GM21619 (cell line): ENCODE measurements around the gene DIPK1C.

Source experiments
- ATAC-seq: cut with Tn5 transposase; IDR thresholded peaks from one replicate; pipeline ENCODE4 v1.9.1; 2021; ENCODE audit not compliant: unreplicated experiment

Gene DIPK1C

DNA sequence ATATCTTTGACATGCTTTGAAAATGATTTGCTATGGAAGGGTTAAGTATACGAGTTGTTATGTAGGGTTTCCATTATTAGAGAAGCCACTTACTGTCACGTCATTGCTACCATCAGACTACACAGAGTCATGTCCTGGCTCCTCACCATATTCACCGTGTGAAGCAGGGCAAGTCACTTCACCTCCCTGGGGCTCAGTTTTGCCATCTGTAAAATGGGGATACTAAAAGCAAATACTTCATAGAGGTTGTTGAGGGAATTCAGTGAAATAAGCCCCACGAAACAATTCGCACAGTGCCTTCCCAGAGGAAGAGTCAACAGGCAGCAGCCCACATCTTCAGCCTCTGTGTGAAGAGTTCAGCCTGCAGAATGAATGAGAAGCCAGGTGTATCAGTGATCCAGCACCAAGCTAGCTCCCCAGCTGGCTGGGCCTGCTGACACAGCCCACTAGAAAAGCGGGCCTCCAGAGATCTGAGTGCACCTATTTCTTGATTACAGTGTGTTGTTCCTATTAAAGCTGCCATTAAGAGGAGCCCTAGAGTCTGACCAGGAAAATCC is 3.4 kb downstream of the DIPK1C start:
- no peak for ATAC-seq

DNA sequence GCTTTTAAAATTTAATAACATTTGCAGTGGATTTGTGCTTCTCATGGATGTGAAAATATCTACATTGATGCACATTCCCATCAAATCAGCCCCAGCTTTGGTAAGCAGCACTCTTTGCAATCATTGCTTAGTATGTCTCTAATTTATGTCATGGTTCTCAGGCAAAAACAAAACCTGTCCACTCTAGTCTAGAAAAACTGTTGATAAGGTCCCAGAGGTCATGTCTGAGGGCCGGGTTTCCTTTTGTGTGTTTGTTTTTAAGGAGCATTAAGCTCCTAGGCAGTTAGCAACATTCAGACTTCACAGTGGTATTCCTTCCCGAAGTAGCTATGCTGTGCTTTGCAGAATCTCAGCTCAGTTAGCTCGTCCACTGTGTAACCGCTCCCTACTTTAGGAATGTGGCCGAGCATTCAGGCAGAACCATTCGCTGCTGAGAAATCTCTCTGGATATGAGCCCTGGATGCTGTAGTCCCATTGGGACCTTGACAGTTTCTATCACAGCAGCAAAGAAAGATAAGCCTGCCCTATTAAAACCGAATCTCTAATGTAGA is 4.0 kb downstream of the DIPK1C start:
- no peak for ATAC-seq

DNA sequence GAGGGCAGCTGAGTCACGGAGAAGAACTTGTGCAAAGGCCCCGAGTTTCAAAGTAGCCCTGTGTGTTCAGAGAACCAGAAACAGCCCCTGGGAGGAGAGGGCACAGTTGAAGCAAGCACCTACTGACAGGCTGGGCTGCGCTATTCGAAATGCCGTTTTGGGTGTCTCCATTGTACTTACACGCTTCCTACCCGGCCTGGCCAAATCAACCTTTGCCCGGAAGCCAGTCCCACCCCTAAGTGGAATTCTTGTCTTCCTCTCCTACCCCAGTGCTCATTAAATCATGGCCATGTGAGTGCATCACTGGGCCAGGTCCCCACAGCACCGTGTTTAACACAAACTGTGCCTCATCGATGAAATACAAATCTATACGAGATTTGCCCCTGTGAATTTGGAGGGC is 6.0 kb downstream of the DIPK1C start:
- no peak for ATAC-seq

DNA sequence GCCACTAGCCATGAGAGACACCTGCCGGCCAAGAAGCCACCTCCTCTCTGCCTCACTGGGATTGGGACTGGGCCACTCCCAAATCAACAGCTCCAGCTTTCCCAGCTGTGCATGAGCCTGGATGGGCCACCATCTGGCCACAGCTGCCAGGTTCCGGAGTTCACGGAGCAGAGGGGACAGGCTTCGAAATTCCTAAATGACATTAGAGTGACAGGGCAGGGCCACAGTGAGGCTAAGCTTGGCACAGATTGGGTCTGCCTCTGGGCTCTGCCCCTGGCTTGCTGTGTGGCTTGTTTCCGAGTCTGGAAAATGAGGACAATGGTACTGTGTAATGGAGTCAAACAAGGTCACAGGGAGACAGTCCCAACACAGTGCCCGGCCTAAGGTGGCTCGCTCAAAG is 6.5 kb downstream of the DIPK1C start:
- ATAC-seq, result no peak

DNA sequence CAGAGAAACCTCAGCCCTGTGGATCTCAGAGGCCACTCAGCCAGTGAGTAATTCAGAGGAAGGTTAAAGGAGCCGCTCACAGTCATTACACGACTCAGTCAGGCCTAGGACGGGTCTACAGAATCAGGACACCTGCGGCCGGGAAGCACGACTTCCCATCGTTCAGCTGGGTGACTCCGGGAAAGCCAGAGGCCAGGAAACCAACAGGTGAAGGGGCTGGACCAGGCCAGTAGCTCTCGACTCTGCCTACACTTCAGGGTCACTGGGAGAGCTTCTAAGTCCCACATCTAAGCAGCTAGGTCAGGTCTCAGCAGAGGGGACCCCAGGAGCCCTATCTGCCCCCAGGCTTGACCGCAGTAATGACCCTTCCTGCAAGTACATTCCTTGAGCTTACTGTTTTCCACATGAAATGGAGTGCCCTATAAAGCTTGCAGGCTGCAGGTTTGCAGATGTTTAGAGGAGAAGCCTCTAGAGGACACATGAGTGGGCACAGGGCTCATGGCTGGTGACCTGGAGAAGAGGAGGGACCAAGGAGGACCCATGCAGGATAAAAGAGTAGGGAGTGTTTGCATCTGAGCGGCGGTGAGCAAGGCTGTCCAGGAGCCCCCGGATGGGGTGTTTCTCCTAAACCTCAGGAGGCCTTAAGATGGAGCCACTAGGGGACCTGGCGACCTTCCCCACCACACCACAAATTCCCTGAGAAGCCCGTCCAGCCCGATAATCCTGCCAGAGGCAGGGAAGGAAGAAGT is 9.5 kb downstream of the DIPK1C start:
- no peak for ATAC-seq

DNA sequence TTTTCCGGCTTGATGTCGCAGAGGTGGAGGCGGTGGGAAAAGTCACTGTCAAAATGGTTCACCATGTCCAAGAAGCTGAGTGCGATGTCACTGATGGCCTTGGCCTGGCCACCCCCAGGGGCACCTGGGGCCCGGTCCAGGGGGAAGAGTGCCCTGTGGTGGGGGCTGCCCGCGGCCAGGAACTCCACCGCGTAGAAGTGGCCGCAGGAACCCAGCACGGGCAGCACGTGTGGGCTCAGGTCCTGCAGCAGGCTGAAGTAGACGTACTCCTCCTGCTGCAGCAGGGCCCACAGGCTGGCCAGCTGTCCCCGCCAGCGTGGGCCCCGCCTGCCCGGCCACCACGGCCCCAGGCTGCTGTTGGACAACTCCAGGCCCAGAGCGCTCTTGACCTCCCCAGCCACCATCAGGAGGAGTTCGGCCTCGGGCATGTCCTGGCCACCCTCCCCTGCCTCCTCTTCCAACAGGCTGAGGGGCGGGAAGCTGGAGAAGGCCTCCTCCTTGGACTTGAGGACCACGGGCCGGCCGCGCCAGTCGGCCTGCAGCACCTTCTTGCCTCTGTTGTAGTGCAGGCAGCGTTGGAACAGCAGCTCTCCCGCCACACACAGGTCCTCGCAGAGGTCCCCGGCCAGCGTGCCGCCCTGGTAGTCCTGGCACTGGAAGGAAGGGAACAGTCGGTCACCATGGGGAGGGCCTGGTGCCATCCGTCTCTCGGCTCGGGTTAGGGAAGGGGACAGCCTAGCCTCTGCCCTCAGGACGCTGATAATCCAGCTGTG is 10.3 kb downstream of the DIPK1C start:
- no peak for ATAC-seq

DNA sequence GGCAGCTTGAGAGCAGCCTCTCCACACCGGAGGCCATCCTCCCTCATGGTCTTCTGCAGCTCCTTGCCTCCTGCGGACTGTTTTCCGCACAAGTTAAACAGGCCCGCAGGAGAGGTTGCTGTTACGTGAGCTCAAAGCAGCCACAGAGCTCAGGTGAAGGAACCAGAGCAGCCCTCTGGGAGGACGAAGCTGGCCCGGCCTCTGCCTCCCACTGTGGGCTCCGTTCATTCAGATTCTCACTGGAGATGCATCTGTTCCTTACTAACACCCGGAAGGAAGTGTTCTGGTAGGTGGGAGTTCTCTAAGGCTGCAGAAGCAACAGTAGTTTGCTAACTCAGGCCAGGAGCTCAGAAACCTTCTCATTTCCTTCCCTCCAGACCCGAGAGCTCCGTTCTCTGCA is 10.9 kb downstream of the DIPK1C start:
- ATAC-seq, result no peak

DNA sequence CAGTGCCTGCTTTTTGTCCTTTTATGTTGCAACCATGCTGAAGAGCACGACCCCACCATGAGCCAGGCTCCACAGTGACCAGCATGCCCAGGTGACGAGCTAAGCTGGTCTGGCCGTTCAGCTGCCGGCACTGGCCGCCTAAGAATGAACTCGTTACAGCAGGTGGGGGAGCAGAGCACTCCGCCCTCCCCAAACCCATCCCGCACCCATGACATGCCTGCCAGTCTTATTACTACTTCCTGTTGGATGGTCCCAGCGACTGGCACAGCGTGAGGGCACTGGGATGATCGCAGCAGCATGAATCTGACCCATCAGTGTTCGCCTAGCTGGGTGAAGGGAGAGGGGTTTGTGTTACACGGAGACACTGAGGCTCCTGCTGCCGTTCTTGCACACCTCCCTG is 11.5 kb downstream of the DIPK1C start:
- no peak for ATAC-seq

DNA sequence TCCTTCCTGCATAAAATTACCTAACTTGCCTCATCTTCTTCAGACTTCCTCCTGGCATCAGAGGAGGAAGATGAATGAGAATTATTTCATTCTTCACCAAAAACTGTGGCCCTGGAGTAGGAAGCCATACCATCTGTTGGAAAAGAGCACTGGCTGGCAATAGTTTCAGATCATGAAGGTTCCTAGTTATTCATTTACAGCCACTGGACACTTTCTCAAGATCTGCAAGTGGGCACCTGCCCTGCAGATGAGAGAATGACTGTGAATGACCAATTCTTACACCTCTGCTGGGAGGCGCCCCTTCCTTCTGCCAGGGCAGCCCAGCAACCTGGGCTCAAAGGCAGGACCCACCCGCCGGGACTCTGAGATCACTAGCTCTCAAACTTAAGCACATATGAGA is 13.0 kb downstream of the DIPK1C start:
- ATAC-seq, result no peak

DNA sequence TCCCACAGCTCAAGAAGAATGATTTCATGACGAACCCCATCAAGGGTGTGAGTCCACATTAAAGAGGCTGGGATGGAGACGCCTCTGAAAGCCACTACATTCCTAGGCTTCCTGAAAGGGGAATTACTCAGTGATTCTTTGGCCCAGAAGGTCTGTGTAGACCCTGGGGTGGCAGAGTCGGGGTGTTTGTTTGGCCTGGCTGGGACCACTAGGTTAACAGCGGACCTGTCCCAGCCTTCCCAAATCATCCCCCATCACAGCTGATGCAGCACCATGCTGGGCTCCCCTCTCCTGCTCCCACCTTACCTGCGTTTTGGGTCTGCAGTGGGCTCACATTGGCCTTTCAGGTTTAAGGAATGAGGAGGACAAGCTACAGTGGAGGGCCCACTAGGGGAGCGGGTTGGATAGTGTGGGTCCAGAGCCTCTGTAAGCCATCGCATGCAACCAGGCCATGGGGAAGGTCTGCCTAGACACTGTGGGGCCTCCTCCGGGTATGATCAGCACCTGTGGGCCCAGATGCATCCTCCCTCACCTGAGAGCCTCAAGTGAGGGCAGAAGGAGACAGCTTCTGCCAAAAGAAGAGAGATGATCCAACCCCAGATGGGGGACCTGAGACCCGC is 16.2 kb downstream of the DIPK1C start:
- ATAC-seq, result no peak

DNA sequence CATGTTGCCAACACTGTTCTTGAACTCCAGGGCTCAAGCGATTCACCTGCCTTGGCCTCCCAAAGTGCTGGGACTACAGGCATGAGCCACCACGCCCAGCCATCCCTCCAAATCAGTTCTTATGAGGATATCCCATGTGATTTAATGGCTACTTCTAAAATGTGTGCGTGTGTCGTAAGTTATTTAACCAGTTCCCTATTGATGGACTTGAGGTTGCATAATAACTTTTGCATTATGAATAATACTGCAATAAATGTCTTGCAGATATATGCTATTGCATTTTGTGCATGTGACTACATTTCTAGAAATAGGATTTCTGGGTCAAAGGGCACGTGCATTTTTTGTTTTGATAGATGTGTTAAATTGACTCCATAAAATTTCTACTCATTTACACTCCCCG is 19.0 kb downstream of the DIPK1C start:
- ATAC-seq, result no peak

DNA sequence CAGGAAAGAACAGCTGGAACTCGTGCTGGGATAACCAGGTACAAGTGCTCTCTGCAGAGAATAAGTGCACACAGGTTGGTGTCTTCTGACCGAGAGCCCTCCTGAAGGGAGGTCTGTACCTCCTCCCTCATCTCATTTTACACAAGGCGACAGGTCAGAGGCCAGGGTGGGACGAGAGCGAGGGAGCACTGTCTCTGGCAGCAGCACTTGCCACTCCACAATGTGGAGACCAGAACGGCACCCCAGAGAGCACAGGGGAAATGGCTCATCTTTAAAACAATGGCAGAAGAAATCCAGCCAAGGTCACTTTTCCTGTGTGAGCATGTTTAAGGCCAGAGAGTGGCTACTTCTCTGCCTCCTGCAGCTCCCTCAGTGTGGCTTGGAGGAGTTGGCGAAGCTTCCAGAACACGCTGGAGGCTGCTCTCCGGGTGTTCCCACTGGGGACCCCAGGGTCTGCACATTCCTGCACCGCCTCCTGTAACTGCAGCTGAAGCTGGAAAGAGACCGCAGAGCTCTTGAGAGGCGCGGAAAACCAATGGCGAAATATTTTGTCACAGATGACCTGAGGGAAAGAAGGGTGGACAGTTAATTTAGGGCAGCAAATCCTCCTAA is 20.8 kb downstream of the DIPK1C start:
- no peak for ATAC-seq

DNA sequence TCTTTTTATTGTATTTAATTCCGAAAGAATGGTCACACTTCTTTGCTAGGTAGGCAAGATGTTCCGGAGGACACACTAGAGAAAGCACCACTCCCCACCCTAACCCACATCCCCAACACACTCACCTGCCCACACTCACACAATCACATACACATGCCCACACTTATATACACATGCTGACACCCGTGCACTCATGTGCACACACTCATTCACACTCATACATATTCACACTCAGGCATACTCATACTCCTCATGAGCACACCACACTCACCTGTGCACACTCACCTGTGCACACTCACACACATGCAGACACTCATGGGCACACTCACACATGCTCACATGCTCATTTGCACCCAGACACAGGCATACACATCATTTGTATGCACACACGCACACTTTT is 21.4 kb downstream of the DIPK1C start:
- ATAC-seq, result no peak

DNA sequence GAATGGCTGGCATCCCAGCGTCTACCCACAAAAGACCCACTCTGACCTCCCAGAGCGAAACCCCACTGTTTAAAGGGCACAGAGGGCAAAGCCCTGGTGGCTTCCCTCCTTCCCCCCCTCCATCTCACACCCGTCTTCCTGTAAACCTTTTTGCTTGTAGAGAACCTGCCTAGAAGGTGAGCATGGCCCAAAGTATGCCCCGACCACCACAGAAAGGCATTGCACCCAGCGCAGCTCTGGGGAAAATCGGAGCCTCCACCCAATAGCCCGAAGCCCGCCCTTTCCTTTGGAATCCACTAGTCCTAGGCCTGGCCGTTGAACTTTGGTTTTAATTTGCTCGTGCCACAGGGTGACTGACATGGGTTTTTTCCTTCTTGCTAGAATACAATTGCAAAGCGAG is 22.6 kb downstream of the DIPK1C start:
- ATAC-seq, result no peak

DNA sequence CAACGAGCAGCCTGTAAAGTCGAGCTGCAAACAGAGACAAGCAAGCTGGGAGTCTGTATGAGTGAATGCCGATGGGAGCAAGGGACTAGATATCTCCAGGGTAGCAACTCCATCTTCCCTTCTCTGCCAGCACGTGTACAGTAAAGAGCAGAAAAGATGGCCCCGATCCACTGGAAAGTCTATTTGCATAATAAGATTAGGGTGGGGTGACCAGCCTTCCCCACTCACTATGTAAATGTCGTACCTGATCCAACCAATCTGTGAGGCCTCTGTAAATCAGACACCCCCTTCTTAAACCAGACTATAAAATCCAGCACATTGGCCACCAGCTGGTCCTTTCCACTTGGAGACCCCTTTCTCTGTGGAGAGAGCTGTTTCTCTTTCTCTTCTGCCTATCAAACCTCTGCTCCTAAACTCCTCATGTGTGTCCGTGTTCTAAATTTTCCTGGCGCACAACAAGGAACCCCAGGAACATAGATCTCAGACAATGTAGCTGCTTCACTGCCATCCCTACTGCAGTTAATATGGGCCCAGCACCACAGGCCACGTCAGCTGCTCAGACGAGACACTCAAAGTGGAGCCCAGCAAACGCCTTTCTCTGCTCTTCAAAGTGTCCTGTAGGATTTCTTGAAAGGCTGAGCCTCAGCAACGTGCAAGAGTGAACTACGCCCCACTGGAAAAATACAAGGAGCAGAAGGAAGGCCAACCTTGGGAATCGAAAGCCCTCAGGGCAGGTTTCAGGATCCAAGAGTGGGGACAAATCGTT is 26.1 kb downstream of the DIPK1C start:
- no peak for ATAC-seq

DNA sequence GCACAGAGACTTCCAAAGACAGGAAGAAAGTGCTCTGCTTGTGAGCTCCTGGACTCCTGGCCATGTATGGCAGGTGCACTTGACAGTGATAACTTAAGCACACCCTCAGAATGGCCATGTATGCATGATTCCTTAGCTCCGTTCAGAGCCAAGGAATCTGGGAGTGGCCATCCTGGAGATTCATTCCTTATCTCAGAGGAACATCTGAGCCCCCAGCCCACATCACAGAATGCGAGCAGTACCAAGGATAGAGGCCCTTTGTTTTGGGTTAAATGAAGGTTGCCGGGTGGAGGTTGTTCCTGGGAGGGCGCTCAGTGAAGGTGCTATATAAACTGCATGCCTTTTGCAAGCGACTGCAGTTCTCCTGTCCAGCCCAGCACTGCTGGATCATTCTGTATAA is 26.9 kb downstream of the DIPK1C start:
- ATAC-seq, result no peak

DNA sequence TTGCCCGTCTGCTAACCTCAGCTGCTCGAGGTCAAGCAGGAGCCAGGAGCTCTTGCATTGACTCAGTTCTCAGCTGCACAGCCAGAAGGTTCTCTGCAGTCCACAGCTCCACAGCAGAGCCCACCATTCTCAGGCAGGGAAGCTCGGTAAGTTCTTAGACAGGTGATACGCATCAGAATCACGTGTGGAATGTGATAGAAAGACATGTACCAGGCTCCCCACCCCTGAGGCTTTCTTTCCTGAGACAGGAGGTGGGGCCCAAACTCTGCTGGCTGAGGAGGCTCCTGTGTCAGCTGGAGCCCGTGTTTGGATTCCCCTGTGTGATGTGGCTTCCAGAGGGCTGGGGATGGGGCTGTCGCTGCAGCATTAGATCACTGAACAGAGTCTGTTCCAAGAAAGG is 28.0 kb downstream of the DIPK1C start:
- ATAC-seq, result no peak

DNA sequence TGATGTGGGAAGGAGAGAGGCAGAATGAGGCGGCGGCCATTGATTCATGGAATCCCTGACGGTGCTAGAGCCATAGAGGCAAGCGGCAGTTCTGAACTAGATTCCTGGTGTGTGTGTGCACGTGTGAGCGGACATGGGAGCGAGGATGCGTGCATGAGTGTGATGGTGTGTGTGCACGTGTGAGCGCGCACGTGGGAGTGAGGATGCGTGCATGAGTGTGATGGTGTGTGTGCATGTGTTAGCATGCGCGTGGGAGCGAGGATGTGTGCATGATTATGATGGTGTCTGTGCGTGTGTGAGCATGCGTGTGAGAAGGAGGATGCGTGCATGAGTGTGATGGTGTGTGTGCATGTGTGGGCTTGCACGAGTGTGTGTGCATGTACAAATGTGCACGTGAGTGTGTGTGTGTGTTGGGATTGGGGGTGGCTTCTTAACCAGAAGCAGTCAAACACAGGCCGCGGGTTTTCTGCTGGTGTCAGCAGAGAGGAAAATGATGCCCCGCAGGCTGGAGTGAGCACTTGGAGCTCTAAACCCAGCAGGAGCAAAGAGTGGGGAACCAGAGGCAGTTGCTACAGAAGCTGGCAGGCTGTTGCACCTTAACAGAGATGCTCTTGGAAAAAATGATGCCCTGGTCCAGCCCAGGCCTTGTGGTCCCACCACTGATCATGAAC is 29.5 kb downstream of the DIPK1C start:
- no peak for ATAC-seq

DNA sequence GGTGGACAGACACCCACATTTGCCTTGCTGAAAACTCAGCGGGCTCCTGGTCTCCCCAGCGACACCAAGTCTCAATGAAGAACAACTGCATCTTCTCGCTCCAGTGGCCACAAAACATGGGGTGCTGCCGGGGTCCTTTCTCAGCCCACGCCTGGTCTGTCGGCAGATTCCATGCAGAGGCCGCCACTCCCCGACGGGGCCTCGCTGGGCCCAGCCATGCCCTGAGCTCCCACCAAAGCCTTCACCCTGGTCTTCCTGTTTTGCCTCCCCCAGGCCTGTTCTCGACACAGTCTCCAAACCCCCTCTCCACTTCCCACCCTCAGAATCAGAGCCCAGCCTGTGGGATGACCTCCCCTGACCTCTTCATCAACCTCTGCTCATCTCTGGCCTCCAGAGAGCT is 31.2 kb downstream of the DIPK1C start:
- ATAC-seq, result no peak

DNA sequence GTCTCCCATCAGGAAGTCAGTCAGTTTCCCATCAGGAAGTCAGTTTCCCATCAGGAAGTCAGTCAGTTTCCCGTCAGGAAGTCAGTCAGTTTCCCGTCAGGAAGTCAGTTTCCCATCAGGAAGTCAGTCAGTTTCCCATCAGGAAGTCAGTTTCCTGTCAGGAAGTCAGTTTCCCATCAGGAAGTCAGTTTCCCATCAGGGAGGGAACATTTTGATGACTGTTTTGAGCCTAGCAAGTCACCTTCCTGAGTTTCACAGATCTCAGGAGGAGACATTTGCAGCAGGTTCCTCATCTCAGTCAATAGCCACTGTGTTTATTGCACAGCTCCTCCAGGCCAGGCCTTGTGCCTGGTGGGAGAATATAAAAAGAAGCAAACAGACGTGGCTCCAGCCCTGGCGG is 31.9 kb downstream of the DIPK1C start:
- no peak for ATAC-seq
